ENCODE measurements around the gene LORICRIN. TPM values are rescaled to one million over a fixed set of nuclear protein-coding genes. Genes with fewer than 3 reads are reported as not detected.

Gene LORICRIN
- polyA plus RNA-seq, 1 donor (not counting 4 experiments of a cell fraction or from before 2014, with no cell fraction given), result not detected

DNA sequence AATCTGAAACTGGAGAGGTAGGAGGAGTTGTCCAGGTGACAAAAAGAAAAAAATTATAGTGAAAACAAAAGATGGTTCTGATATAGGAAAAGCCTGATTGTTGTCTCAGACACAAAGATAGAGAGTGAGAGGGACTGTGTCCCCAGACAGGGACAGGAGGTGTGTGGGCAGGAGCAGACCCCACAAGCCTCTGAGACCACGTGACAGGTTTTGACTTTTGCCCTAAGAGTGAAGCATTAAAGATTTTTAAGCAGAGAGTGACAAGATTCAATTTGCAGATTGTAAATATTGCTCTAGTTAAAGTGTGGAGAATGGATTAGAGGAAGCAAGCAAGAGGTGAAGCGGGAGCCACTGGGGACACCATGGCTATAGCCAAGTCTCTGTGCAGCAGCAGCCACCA, 31.7 kb upstream of the LORICRIN start:
- no peak overlapping the region for H3K4me2 ChIP-seq (ENCODE audit: control insufficient read depth, extremely low read depth, insufficient read depth, low read depth, low read length)
- no peak overlapping the region for H2AFZ ChIP-seq (ENCODE audit: control insufficient read depth, low read length)
- no peak overlapping the region for H3K4me3 ChIP-seq (ENCODE audit: control insufficient read depth in 2 of 3, extremely low read depth in 1 of 3, insufficient read depth in 2 of 3, low read depth in 1 of 3, low read length in 3 of 3)
- dilution Hi-C loops (cut with MboI; ENCODE audit: extremely low pct_ligation_motif_present, low sequenced_read_pairs), result no loop called here
- no peaks in the 10 kb centered on the region for H3K9me1 ChIP-seq (ENCODE audit: control insufficient read depth, extremely low read depth, insufficient read depth, low read length)
- no peaks in the 10 kb centered on the region for H3K9me3 ChIP-seq (ENCODE audit: control insufficient read depth, low read depth, low read length)
- TF ChIP-seq EZH2 (IDR thresholded peaks at IDR 0.05; ENCODE audit: low read length), result no peak
- TF ChIP-seq, protein P1, sequence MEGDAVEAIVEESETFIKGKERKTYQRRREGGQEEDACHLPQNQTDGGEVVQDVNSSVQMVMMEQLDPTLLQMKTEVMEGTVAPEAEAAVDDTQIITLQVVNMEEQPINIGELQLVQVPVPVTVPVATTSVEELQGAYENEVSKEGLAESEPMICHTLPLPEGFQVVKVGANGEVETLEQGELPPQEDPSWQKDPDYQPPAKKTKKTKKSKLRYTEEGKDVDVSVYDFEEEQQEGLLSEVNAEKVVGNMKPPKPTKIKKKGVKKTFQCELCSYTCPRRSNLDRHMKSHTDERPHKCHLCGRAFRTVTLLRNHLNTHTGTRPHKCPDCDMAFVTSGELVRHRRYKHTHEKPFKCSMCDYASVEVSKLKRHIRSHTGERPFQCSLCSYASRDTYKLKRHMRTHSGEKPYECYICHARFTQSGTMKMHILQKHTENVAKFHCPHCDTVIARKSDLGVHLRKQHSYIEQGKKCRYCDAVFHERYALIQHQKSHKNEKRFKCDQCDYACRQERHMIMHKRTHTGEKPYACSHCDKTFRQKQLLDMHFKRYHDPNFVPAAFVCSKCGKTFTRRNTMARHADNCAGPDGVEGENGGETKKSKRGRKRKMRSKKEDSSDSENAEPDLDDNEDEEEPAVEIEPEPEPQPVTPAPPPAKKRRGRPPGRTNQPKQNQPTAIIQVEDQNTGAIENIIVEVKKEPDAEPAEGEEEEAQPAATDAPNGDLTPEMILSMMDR (optimal IDR thresholded peaks at IDR 0.05 in 1 of 3, IDR thresholded peaks at IDR 0.05 in 1 of 3, conservative IDR thresholded peaks at IDR 0.05 in 1 of 3; ENCODE audit: extremely low read depth in 1 of 3, insufficient read depth in 2 of 3, low read length in 3 of 3), result no peak
- FAIRE-seq, result no peak
- no peak overlapping the region for H3K9ac ChIP-seq (ENCODE audit: control insufficient read depth, extremely low read depth, insufficient read depth, low read length)
- H3K27me3 ChIP-seq (ENCODE audit: control insufficient read depth, extremely low read depth, insufficient read depth, low read length), result peaks cover 7% of the 10 kb centered on the region
- H3K4me1 ChIP-seq (ENCODE audit: control insufficient read depth, extremely low read depth, insufficient read depth, low read length), result no peaks in the 10 kb centered on the region
- no peaks in the 10 kb centered on the region for H3K36me3 ChIP-seq (ENCODE audit: control insufficient read depth in 2 of 2, extremely low read depth in 1 of 2, insufficient read depth in 2 of 2, low read length in 2 of 2)
- DNase-seq (ENCODE audit: low read depth, low spot score), result no peak
- no peak overlapping the region for H3K27ac ChIP-seq (ENCODE audit: control insufficient read depth, insufficient read depth, low read length)
- H4K20me1 ChIP-seq (ENCODE audit: control insufficient read depth, extremely low read depth, insufficient read depth, low read length), result no peaks in the 10 kb centered on the region
- no peaks in the 10 kb centered on the region for H3K79me2 ChIP-seq (ENCODE audit: control insufficient read depth, insufficient read depth, low read length)

DNA sequence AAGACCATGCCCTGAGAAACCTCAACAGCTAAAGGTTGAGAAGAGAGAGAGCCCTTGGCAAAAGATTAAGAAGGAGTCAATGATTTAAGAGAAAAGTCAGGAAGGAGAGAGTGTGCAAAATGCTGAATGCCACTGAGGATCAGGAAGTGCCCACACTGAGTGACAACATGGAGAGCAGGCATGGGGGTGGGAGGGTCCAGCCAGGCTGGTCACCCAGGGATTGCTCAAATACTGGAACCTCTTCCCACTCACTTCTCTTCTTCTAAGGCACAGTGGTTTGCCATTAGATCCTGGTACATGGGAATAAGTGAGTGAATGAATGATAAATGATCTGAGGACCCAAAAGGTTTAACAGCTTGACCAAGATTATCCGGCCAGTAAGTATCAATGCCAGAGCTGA, 31.0 kb upstream of the LORICRIN start:
- no peak for DNase-seq (ENCODE audit: low read depth, low spot score)
- Histone ChIP-seq H3K79me2 (ENCODE audit: control insufficient read depth, insufficient read depth, low read length) (no peaks in the 10 kb centered on the region), H3K9ac (ENCODE audit: control insufficient read depth, extremely low read depth, insufficient read depth, low read length) (no peak overlapping the region), H3K27ac (ENCODE audit: control insufficient read depth, insufficient read depth, low read length) (no peak overlapping the region), H3K4me2 (ENCODE audit: control insufficient read depth, extremely low read depth, insufficient read depth, low read depth, low read length) (no peak overlapping the region), H2AFZ (ENCODE audit: control insufficient read depth, low read length) (no peak overlapping the region), H4K20me1 (ENCODE audit: control insufficient read depth, extremely low read depth, insufficient read depth, low read length) (no peaks in the 10 kb centered on the region), H3K9me1 (ENCODE audit: control insufficient read depth, extremely low read depth, insufficient read depth, low read length) (no peaks in the 10 kb centered on the region), H3K4me3 (ENCODE audit: control insufficient read depth in 2 of 3, extremely low read depth in 1 of 3, insufficient read depth in 2 of 3, low read depth in 1 of 3, low read length in 3 of 3) (no peak overlapping the region), H3K9me3 (ENCODE audit: control insufficient read depth, low read depth, low read length) (no peaks in the 10 kb centered on the region), H3K27me3 (ENCODE audit: control insufficient read depth, extremely low read depth, insufficient read depth, low read length) (peaks cover 7% of the 10 kb centered on the region), H3K36me3 (ENCODE audit: control insufficient read depth in 2 of 2, extremely low read depth in 1 of 2, insufficient read depth in 2 of 2, low read length in 2 of 2) (no peaks in the 10 kb centered on the region), H3K4me1 (ENCODE audit: control insufficient read depth, extremely low read depth, insufficient read depth, low read length) (no peaks in the 10 kb centered on the region)
- FAIRE-seq, result no peak
- TF ChIP-seq, protein P1 (optimal IDR thresholded peaks at IDR 0.05 in 1 of 3, IDR thresholded peaks at IDR 0.05 in 1 of 3, conservative IDR thresholded peaks at IDR 0.05 in 1 of 3; ENCODE audit: extremely low read depth in 1 of 3, insufficient read depth in 2 of 3, low read length in 3 of 3), result no peak
- TF ChIP-seq EZH2 (IDR thresholded peaks at IDR 0.05; ENCODE audit: low read length), result no peak
- dilution Hi-C loops (cut with MboI; ENCODE audit: extremely low pct_ligation_motif_present, low sequenced_read_pairs), result no loop called here
